B cell (primary cell): ENCODE measurements around the gene VEGFA.

ENCODE experiments used
- CTCF ChIP-seq: fragments of 200-600 bp; IDR thresholded peaks from one replicate; pipeline ENCODE4 v1.8.0; 2022; ENCODE audit warnings: antibody characterized with exemption, mild to moderate bottlenecking
- EZH2 ChIP-seq: IDR thresholded peaks from 2 replicates; pipeline ENCODE4 v1.6.1; 2012; ENCODE audit warnings: borderline replicate concordance, low read depth, mild to moderate bottlenecking, moderate library complexity, low read length; ENCODE audit not compliant: insufficient read depth, poor library complexity, severe bottlenecking

GRCh38 chr6:43809417-43810305 lies 39.6 kb downstream of the VEGFA start:
- TF ChIP-seq CTCF = no peak
- TF ChIP-seq EZH2 = no peak
